ENCODE measurements around the gene ZNF827.

Gene ZNF827

DNA sequence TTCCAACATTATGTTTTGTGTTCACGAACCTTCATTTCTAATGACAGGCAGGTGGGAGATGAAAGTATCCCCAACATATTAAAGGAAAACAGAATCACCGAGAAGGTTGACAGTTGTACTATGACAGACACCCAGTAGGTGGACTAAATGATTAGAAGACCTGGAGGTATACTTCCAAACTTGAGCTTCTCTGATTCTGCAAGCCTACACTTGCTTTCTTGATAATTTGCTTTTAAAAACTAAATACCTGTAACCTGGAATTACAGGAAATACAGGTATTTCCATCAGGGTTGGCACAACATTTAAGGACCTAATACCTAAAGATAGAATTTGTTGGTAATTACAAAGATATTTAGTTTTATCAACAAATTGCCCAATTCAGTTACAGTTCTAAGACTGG, 215.3 kb downstream of the ZNF827 start (continued):
- TF ChIP-seq, protein P1, sequence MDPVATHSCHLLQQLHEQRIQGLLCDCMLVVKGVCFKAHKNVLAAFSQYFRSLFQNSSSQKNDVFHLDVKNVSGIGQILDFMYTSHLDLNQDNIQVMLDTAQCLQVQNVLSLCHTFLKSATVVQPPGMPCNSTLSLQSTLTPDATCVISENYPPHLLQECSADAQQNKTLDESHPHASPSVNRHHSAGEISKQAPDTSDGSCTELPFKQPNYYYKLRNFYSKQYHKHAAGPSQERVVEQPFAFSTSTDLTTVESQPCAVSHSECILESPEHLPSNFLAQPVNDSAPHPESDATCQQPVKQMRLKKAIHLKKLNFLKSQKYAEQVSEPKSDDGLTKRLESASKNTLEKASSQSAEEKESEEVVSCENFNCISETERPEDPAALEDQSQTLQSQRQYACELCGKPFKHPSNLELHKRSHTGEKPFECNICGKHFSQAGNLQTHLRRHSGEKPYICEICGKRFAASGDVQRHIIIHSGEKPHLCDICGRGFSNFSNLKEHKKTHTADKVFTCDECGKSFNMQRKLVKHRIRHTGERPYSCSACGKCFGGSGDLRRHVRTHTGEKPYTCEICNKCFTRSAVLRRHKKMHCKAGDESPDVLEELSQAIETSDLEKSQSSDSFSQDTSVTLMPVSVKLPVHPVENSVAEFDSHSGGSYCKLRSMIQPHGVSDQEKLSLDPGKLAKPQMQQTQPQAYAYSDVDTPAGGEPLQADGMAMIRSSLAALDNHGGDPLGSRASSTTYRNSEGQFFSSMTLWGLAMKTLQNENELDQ (tag by site-specific recombination; IDR thresholded peaks at IDR 0.05; ENCODE audit: low read depth) = no peak
- TF ChIP-seq, protein P2, sequence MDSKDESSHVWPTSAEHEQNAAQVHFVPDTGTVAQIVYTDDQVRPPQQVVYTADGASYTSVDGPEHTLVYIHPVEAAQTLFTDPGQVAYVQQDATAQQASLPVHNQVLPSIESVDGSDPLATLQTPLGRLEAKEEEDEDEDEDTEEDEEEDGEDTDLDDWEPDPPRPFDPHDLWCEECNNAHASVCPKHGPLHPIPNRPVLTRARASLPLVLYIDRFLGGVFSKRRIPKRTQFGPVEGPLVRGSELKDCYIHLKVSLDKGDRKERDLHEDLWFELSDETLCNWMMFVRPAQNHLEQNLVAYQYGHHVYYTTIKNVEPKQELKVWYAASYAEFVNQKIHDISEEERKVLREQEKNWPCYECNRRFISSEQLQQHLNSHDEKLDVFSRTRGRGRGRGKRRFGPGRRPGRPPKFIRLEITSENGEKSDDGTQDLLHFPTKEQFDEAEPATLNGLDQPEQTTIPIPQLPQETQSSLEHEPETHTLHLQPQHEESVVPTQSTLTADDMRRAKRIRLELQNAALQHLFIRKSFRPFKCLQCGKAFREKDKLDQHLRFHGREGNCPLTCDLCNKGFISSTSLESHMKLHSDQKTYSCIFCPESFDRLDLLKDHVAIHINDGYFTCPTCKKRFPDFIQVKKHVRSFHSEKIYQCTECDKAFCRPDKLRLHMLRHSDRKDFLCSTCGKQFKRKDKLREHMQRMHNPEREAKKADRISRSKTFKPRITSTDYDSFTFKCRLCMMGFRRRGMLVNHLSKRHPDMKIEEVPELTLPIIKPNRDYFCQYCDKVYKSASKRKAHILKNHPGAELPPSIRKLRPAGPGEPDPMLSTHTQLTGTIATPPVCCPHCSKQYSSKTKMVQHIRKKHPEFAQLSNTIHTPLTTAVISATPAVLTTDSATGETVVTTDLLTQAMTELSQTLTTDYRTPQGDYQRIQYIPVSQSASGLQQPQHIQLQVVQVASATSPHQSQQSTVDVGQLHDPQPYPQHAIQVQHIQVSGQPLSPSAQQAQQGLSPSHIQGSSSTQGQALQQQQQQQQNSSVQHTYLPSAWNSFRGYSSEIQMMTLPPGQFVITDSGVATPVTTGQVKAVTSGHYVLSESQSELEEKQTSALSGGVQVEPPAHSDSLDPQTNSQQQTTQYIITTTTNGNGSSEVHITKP (tag by site-specific recombination; IDR thresholded peaks at IDR 0.05) = no peak
- no peak for TF ChIP-seq ZNF530 (tag by site-specific recombination; IDR thresholded peaks at IDR 0.05; ENCODE audit: low read depth)

DNA sequence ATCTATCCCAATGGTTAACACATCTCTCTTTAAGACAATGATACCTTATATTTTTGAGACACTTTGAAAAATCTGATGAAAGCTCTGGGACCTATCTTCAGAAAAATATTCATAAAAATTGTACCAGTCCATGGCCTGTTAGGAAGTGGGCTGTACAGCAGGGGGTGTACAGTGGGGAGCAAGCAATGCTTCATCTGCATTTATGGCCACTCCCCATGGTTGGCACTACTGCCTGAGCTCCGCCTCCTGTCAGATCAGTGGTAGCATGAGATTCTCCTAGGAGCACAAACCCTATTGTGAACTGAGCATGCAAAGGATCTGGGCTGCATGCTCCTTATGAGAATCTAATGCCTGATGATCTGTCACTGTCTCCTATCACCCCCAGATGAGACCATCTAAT, 216.1 kb downstream of the ZNF827 start:
- Histone ChIP-seq H3K9me3 (ENCODE audit: control insufficient read depth, insufficient read depth, low read depth, low read length) (no peaks in the 10 kb centered on the region), H3K4me3 (ENCODE audit: low read depth, low read length) (no peak overlapping the region), H3K36me3 (ENCODE audit: control insufficient read depth in 2 of 2, insufficient read depth in 1 of 2, low read length in 2 of 2) (no peaks in the 10 kb centered on the region), H3K4me1 (ENCODE audit: control insufficient read depth, insufficient read depth, low read length) (no peaks in the 10 kb centered on the region), H3K27ac (ENCODE audit: extremely low read depth, low read depth, low read length) (no peak overlapping the region)
- POLR2A ChIA-PET = no interaction called here
- CTCF ChIA-PET = no interaction called here
- TF ChIP-seq ZXDB (tag by site-specific recombination; IDR thresholded peaks at IDR 0.05) (no peak), ZFP3 (tag by site-specific recombination; IDR thresholded peaks at IDR 0.05; ENCODE audit: low read depth) (no peak), ZNF658 (tag by site-specific recombination; IDR thresholded peaks at IDR 0.05) (no peak), ZNF654 (tag by site-specific recombination; IDR thresholded peaks at IDR 0.05; ENCODE audit: low read depth) (no peak), ZNF521 (tag by site-specific recombination; IDR thresholded peaks at IDR 0.05) (no peak), ZNF335 (tag by site-specific recombination; conservative IDR thresholded peaks at IDR 0.05) (no peak), ZNF701 (tag by site-specific recombination; IDR thresholded peaks at IDR 0.05) (no peak), ZNF24 (tag by site-specific recombination; IDR thresholded peaks at IDR 0.05) (no peak), ZNF16 (tag by site-specific recombination; IDR thresholded peaks at IDR 0.05; ENCODE audit: low read depth) (no peak), ZNF292 (tag by site-specific recombination; IDR thresholded peaks at IDR 0.05; ENCODE audit: borderline replicate concordance, low read depth) (no peak)
- TF ChIP-seq, protein P3, sequence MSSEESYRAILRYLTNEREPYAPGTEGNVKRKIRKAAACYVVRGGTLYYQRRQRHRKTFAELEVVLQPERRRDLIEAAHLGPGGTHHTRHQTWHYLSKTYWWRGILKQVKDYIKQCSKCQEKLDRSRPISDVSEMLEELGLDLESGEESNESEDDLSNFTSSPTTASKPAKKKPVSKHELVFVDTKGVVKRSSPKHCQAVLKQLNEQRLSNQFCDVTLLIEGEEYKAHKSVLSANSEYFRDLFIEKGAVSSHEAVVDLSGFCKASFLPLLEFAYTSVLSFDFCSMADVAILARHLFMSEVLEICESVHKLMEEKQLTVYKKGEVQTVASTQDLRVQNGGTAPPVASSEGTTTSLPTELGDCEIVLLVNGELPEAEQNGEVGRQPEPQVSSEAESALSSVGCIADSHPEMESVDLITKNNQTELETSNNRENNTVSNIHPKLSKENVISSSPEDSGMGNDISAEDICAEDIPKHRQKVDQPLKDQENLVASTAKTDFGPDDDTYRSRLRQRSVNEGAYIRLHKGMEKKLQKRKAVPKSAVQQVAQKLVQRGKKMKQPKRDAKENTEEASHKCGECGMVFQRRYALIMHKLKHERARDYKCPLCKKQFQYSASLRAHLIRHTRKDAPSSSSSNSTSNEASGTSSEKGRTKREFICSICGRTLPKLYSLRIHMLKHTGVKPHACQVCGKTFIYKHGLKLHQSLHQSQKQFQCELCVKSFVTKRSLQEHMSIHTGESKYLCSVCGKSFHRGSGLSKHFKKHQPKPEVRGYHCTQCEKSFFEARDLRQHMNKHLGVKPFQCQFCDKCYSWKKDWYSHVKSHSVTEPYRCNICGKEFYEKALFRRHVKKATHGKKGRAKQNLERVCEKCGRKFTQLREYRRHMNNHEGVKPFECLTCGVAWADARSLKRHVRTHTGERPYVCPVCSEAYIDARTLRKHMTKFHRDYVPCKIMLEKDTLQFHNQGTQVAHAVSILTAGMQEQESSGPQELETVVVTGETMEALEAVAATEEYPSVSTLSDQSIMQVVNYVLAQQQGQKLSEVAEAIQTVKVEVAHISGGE (tag by site-specific recombination; conservative IDR thresholded peaks at IDR 0.05; ENCODE audit: low read depth) = no peak
- TF ChIP-seq, protein P4, sequence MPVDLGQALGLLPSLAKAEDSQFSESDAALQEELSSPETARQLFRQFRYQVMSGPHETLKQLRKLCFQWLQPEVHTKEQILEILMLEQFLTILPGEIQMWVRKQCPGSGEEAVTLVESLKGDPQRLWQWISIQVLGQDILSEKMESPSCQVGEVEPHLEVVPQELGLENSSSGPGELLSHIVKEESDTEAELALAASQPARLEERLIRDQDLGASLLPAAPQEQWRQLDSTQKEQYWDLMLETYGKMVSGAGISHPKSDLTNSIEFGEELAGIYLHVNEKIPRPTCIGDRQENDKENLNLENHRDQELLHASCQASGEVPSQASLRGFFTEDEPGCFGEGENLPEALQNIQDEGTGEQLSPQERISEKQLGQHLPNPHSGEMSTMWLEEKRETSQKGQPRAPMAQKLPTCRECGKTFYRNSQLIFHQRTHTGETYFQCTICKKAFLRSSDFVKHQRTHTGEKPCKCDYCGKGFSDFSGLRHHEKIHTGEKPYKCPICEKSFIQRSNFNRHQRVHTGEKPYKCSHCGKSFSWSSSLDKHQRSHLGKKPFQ (tag by site-specific recombination; IDR thresholded peaks at IDR 0.05) = no peak
- TF ChIP-seq, protein P5, sequence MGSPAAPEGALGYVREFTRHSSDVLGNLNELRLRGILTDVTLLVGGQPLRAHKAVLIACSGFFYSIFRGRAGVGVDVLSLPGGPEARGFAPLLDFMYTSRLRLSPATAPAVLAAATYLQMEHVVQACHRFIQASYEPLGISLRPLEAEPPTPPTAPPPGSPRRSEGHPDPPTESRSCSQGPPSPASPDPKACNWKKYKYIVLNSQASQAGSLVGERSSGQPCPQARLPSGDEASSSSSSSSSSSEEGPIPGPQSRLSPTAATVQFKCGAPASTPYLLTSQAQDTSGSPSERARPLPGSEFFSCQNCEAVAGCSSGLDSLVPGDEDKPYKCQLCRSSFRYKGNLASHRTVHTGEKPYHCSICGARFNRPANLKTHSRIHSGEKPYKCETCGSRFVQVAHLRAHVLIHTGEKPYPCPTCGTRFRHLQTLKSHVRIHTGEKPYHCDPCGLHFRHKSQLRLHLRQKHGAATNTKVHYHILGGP (tag by site-specific recombination; IDR thresholded peaks at IDR 0.05) = no peak
- TF ChIP-seq, protein P6, sequence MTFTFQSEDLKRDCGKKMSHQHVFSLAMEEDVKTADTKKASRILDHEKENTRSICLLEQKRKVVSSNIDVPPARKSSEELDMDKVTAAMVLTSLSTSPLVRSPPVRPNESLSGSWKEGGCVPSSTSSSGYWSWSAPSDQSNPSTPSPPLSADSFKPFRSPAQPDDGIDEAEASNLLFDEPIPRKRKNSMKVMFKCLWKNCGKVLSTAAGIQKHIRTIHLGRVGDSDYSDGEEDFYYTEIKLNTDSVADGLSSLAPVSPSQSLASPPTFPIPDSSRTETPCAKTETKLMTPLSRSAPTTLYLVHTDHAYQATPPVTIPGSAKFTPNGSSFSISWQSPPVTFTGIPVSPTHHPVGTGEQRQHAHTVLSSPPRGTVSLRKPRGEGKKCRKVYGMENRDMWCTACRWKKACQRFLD (tag by site-specific recombination; IDR thresholded peaks at IDR 0.05) = no peak
- TF ChIP-seq, protein P7, sequence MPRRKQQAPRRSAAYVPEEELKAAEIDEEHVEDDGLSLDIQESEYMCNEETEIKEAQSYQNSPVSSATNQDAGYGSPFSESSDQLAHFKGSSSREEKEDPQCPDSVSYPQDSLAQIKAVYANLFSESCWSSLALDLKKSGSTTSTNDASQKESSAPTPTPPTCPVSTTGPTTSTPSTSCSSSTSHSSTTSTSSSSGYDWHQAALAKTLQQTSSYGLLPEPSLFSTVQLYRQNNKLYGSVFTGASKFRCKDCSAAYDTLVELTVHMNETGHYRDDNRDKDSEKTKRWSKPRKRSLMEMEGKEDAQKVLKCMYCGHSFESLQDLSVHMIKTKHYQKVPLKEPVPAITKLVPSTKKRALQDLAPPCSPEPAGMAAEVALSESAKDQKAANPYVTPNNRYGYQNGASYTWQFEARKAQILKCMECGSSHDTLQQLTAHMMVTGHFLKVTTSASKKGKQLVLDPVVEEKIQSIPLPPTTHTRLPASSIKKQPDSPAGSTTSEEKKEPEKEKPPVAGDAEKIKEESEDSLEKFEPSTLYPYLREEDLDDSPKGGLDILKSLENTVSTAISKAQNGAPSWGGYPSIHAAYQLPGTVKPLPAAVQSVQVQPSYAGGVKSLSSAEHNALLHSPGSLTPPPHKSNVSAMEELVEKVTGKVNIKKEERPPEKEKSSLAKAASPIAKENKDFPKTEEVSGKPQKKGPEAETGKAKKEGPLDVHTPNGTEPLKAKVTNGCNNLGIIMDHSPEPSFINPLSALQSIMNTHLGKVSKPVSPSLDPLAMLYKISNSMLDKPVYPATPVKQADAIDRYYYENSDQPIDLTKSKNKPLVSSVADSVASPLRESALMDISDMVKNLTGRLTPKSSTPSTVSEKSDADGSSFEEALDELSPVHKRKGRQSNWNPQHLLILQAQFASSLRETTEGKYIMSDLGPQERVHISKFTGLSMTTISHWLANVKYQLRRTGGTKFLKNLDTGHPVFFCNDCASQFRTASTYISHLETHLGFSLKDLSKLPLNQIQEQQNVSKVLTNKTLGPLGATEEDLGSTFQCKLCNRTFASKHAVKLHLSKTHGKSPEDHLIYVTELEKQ (tag by site-specific recombination; IDR thresholded peaks at IDR 0.05; ENCODE audit: borderline replicate concordance) = no peak

Measured in HEK293 (cell line).